Liver (tissue), 3 donors: ENCODE measurements around the gene DCDC1.

Experiments used
- FOXA2 ChIP-seq: IDR thresholded peaks from 2 replicates; pipeline ENCODE4 v1.6.1; 2016; ENCODE audit warnings: antibody characterized with exemption
- GABPA ChIP-seq, 2 donors: IDR thresholded peaks in 1 of 2; conservative IDR thresholded peaks in 1 of 2; 2 replicates each; pipeline ENCODE4 v1.6.1; 2016; ENCODE audit warnings: antibody characterized with exemption in 2 of 2, mild to moderate bottlenecking in 1 of 2, moderate library complexity in 1 of 2
- JUND ChIP-seq, 2 donors: IDR thresholded peaks; 2 replicates each; pipeline ENCODE4 v1.6.1; 2016; ENCODE audit warnings: antibody characterized with exemption in 2 of 2
- MAX ChIP-seq: IDR thresholded peaks from 2 replicates; pipeline ENCODE4 v1.6.1; 2016; ENCODE audit warnings: antibody characterized with exemption
- RAD21 ChIP-seq, 2 donors: IDR thresholded peaks; 2 replicates each; pipeline ENCODE4 v1.6.1; 2016; ENCODE audit warnings: antibody characterized with exemption in 2 of 2, mild to moderate bottlenecking in 2 of 2
- RXRA ChIP-seq, 2 donors: IDR thresholded peaks; 2 replicates each; pipeline ENCODE4 v1.6.1; 2017 to 2018; ENCODE audit warnings: antibody characterized with exemption in 2 of 2, mild to moderate bottlenecking in 1 of 2
- SP1 ChIP-seq: IDR thresholded peaks from 2 replicates; pipeline ENCODE4 v1.6.1; 2018; ENCODE audit warnings: antibody characterized with exemption, mild to moderate bottlenecking
- TAF1 ChIP-seq: conservative IDR thresholded peaks from 2 replicates; pipeline ENCODE4 v1.6.1; 2016; ENCODE audit warnings: antibody characterized with exemption, mild to moderate bottlenecking
- YY1 ChIP-seq: IDR thresholded peaks from 2 replicates; pipeline ENCODE4 v1.6.1; 2016; ENCODE audit warnings: antibody characterized with exemption, mild to moderate bottlenecking
- TF ChIP-seq, protein P1 (sequence below): fragments of 150-350 bp; IDR thresholded peaks from 2 replicates; pipeline ENCODE4 v1.5.1; 2017; ENCODE audit warnings: improper control_type of control experiment, low read depth, low read length; ENCODE audit not compliant: missing input control
- TF ChIP-seq, protein P2 (sequence below): IDR thresholded peaks from 2 replicates; pipeline ENCODE4 v1.6.1; 2016; ENCODE audit warnings: antibody characterized with exemption, mild to moderate bottlenecking
- donor health status: healthy.
- donor health status: healthy.

DNA sequence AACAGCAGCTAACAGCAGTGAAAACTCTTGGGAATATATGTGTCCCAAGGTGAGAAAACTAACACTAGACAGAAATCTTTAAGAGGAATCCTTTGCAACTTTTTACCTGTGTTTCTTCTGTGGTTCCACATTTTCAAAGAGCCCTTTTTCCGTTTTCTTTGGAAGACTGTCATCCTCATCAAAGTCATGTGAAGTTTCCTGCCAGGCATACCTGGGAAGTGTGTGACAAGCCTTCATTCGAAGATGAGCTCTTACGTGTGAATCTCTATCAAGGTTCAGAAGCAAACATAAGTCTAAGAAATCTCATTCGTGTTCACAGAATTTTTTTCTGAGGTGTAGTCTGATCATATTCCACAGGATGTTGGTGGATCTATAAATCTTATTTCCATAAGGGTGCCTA is 452.8 kb downstream of the DCDC1 start:
- TF ChIP-seq, protein P1, sequence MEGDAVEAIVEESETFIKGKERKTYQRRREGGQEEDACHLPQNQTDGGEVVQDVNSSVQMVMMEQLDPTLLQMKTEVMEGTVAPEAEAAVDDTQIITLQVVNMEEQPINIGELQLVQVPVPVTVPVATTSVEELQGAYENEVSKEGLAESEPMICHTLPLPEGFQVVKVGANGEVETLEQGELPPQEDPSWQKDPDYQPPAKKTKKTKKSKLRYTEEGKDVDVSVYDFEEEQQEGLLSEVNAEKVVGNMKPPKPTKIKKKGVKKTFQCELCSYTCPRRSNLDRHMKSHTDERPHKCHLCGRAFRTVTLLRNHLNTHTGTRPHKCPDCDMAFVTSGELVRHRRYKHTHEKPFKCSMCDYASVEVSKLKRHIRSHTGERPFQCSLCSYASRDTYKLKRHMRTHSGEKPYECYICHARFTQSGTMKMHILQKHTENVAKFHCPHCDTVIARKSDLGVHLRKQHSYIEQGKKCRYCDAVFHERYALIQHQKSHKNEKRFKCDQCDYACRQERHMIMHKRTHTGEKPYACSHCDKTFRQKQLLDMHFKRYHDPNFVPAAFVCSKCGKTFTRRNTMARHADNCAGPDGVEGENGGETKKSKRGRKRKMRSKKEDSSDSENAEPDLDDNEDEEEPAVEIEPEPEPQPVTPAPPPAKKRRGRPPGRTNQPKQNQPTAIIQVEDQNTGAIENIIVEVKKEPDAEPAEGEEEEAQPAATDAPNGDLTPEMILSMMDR = no peak
- no peak for TF ChIP-seq GABPA (IDR thresholded peaks at IDR 0.05 in 1 of 2, conservative IDR thresholded peaks at IDR 0.05 in 1 of 2)
- TF ChIP-seq FOXA2 = no peak
- TF ChIP-seq RAD21 (IDR thresholded peaks at IDR 0.05) = no peak
- TF ChIP-seq TAF1 = no peak
- TF ChIP-seq MAX = no peak
- TF ChIP-seq, protein P2, sequence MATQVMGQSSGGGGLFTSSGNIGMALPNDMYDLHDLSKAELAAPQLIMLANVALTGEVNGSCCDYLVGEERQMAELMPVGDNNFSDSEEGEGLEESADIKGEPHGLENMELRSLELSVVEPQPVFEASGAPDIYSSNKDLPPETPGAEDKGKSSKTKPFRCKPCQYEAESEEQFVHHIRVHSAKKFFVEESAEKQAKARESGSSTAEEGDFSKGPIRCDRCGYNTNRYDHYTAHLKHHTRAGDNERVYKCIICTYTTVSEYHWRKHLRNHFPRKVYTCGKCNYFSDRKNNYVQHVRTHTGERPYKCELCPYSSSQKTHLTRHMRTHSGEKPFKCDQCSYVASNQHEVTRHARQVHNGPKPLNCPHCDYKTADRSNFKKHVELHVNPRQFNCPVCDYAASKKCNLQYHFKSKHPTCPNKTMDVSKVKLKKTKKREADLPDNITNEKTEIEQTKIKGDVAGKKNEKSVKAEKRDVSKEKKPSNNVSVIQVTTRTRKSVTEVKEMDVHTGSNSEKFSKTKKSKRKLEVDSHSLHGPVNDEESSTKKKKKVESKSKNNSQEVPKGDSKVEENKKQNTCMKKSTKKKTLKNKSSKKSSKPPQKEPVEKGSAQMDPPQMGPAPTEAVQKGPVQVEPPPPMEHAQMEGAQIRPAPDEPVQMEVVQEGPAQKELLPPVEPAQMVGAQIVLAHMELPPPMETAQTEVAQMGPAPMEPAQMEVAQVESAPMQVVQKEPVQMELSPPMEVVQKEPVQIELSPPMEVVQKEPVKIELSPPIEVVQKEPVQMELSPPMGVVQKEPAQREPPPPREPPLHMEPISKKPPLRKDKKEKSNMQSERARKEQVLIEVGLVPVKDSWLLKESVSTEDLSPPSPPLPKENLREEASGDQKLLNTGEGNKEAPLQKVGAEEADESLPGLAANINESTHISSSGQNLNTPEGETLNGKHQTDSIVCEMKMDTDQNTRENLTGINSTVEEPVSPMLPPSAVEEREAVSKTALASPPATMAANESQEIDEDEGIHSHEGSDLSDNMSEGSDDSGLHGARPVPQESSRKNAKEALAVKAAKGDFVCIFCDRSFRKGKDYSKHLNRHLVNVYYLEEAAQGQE = no peak
- no peak for TF ChIP-seq JUND (IDR thresholded peaks at IDR 0.05)
- no peak for TF ChIP-seq SP1
- no peak for TF ChIP-seq RXRA (IDR thresholded peaks at IDR 0.05)
- no peak for TF ChIP-seq YY1
